UCSD-AML1 (cell line): ENCODE results near the gene C3orf20.
"Not testable (repeated sequence)": the region's sequence is repeated elsewhere in the genome, so short reads cannot be mapped to it uniquely, and the experiment has no call there.

Source experiments
- DNase-seq: peaks from one replicate; lab custom pipeline; 2025; ENCODE audit not compliant: unreplicated experiment; lab: John Stamatoyannopoulos, UW

C3orf20 gene

DNA sequence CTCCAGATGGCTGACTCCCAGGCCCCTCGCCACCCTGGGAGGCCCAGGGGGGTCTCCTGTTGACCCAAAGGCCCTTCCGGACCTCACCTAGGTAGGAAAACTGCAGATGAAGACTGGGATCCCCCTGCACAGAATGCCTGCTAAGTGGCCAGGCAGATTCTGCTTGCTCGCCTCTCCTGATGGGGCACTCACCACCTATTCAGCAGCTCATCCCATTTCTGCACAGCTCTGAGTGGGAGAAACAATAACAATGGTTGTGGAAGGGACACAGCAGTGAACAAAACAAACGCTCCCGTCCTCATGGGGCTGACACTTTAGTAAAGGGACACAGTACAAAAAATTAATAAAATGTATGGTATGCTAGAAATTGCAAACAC lies 118.9 kb downstream of the C3orf20 start:
- no peak for DNase-seq

GRCh38 chr3:14794435-14794834 lies 119.5 kb downstream of the C3orf20 start:
- DNase-seq: no peak

DNA sequence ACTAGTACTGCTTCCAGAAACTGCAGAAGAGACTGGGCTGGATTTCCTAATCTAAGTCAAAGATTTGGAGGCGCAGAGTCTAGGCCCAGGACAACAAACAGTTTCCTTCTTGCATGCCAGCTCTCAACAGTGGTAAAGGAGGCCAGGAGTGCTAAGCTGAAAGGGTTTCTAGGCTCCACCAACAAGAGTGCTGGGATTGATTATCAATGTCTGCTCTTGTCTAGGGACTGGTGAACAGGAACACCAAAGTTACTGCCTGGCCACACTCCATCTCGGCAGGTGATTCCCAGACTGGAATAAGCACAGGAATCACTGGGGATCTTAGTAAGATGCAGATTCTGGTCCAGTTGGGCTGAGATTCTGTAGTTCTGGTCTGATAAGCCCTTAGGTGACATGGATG lies 121.1 kb downstream of the C3orf20 start:
- DNase-seq: no peak

- peak; percentile 32 for DNase-seq
Measured at GRCh38 chr3:14796403-14797077, 121.6 kb downstream of the C3orf20 start.

DNA sequence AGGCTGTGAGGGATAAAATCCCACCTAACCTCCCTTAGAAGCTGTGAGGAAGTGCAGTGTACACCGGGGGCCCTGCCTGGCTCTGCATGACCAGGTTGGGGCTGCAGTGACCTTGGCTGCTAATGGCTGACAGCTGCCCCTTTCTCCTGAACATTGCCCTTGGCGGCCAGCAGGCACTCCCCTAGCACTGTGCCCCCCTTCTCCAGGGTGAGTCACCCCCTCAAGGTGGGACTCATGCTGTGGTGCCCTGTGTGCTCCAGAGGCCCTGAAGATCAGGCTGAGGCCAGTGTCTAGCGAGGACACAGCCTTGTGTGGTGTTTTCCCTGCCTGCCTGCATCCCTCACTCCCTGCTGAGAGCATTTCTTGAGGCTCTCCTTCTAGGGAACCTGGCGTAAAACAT lies 122.8 kb downstream of the C3orf20 start:
- no peak for DNase-seq

- DNase-seq: no peak
Measured at GRCh38 chr3:14798231-14798630, 123.3 kb downstream of the C3orf20 start.

DNA sequence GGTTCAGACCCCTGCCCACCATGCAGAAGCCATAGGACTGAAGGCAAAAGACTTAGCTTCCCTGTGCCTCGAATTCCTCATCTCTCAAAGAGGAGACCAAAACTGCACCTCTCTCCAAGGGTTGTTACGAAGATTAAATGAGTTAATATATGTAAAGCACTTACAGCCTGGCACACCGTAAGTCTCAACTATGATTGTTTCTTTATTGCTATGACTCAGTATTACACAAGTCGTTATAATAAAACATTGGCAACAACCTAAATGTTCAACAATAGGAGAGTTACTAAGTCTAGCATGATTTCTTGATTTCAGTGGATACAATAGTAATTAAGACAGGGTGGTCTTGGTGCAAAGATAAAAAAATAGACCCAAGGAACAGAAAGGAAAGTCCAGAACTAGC lies 124.2 kb downstream of the C3orf20 start:
- no peak for DNase-seq

GRCh38 chr3:14801031-14801430 lies 126.1 kb downstream of the C3orf20 start:
- DNase-seq: no peak

DNA sequence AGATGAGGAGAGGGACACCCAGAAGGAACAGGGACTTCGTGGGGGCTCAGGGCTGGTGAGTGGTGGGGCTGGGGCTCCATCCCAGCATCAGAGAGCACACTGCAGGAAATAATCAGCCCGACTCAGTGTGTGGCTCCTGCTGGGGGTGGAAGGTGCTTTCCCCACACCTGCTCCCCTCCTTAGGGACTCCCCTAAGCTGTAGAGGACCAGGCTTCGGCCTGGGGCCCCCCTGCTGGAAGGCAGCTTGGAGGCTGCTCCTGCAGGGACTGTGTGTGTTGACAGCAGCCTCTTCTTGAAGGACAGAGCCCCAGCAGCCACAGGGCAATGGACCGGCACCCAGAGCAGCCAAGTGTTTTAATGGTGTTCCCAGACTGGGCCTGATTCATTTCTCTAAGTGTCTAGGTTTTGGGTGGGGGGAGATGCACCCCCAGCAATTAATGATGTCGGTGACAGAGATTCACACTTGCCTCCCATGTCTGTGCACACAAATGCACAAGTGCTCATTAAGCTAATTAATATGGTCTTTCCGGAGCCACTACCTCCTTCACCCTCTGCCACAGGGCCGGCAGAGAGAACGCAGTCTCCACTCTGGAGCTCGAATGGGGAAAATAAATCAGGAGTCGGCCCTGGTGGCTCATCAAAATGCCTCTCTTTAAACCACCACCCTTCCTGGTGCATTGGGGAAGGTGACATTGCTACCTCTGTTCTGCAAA lies 126.9 kb downstream of the C3orf20 start:
- no peak for DNase-seq

- no peak for DNase-seq
Measured at GRCh38 chr3:14802381-14802731, 127.4 kb downstream of the C3orf20 start.

- peak; percentile 76 for DNase-seq
Measured at GRCh38 chr3:14803101-14803980, 128.4 kb downstream of the C3orf20 start.

GRCh38 chr3:14803981-14804834 lies 129.3 kb downstream of the C3orf20 start:
- peak; percentile 82 for DNase-seq

DNA sequence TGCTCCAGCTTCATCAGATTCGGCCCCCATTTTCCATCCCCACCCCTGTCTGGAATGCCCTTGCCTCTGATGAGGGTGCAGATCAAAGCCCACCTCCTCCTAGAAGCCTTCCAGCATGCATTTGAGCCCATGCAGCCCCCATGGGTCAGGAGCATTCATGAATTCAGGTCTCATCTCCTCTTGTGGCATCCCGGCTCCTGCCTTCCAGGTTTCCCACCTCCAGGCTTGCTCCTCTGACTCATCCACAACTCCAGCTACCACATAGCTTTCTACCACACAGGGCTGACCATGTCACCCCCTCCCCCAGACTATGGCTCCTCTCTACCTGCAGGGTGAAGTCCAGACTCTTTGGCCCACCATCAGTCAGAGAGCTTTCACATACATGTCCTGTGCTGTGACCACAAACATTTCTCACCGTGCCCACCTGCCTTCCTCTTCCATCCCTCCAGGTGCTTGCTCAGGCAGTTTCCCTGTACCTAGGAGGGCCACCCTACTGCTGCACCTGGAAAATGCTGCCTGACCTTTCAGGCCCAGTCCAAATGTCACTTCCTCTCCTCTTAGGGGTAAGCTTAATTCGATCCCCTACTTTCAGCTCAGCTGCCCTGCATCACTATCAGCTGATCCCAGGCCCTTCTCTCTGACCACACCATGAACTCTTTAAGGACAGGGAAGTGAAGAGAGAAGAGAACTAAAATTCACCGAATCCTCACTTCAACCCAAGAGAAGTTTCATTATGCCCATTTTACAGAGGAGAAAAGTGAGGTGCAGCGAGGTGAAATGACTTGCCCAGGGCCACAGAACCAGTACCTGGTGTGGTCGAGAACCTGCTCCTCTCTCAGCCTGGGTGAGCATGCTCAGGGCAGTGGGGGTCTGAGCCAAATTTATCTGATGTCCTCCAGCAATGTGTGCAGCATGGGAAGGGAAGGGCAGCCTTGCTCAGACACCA lies 130.2 kb downstream of the C3orf20 start:
- no peak for DNase-seq

DNA sequence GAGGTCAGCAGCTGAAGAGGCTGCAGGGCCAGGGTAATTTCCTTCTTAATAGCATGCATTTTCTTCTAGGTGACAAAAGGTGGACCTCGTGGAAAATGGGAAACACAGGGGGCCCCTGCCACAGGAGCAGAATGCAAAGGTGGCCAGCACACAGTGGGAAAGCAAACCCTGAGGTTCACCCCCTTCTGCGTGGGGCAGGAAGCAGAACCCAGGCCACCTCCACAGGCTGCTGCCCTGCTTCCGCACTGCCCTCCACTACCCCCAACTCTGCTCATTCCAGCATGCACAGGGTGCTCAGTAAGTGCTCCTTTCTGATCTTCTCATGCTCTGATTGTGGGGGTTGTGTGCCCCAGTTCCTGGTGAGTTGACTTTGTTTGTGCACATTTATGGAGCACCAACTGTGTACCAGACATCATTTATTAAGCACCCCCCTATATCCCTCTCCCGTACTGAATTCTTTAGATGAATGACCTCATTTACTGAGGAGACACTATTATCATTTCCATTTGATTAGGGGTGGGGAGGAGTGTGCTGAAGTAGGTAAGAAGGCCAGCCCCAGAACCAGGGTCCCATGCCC lies 131.1 kb downstream of the C3orf20 start:
- peak; percentile 40 for DNase-seq

GRCh38 chr3:14806641-14807263 lies 131.8 kb downstream of the C3orf20 start:
- peak; percentile 74 for DNase-seq

DNA sequence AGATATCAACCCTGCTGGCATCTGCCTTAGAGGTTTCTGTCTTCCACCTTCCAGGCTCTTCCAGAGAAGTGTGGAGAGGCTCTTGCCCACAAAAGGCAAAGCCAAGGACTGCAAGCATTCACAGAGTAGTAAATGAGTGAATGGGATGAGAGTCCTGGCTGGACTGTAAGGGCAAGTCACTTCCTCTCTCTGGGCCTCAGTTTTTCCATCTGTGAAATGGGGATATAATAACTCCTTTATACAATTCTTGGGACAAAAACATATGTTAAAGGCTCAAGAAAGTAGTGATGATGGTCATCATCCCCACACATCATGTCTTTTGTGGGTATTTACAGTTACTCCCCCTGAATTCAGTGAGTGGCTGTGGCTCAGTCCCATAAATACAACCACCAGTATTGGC lies 133.1 kb downstream of the C3orf20 start:
- DNase-seq: no peak

GRCh38 chr3:14808502-14809266 lies 133.7 kb downstream of the C3orf20 start:
- DNase-seq: no peak

DNA sequence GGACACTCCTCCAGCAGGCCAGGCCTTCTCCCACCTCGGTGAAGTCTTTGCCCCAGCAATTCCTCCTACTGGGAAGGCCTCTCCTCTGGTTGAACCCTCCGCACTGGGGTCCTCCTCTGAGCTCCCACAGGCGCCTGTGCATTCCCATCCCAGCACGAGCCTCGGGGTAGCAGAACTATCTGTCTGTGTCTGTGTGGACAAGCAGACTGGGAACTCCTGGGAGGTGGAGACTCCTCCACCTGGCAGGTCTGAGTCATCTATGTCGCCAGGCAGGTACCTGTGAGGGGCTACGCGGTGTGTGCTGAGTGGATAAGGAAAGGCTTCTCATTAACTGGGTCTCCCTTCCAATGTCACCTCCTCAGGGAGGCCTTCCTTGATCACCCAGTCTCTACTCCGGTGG lies 134.7 kb downstream of the C3orf20 start:
- DNase-seq: not testable (repeated sequence)
